H1 (cell line): ENCODE measurements around the gene HNRNPAB. TPM values are rescaled to one million over a fixed set of nuclear protein-coding genes. Genes with fewer than 3 reads are reported as not detected.

Experiments used
- CTCF ChIA-PET: fragments of 300-600 bp; sonication (Branson Sonifier 250); formaldehyde crosslinking; loops from one replicate; lab custom pipeline; 2021; ENCODE audit not compliant: partially characterized antibody; lab: Charles Lee
- POLR2A ChIA-PET: fragments of 300-600 bp; sonication (Branson Sonifier 250); formaldehyde crosslinking; loops from one replicate; lab custom pipeline; 2021; ENCODE audit warnings: inconsistent platforms; ENCODE audit not compliant: partially characterized antibody; lab: Charles Lee
- DNase-seq, 2 experiments: peaks; one replicate each; pipeline versions ENCODE4 v3.0.0 to v3.0.0-alpha.2; 2010 to 2022; ENCODE audit warnings: low spot score in 2 of 2, low read depth in 1 of 2, mixed read lengths in 1 of 2
- FAIRE-seq: peaks from 2 replicates; lab custom pipeline; 2011; peaks lifted over from hg19 to GRCh38; lab: Jason Lieb, UNC
- H2AFZ ChIP-seq: 2 replicates; pipeline ENCODE4 v1.8.1; 2012; ENCODE audit warnings: low read length, inconsistent platforms
- H2AK5ac ChIP-seq: 2 replicates; pipeline ENCODE4 v1.6.1; 2013; ENCODE audit warnings: low read depth, low read length
- H2BK120ac ChIP-seq: replicated peaks from 2 replicates; pipeline ENCODE3; 2013; ENCODE audit warnings: low read depth, low read length, inconsistent platforms
- H2BK12ac ChIP-seq: 2 replicates; pipeline ENCODE4 v1.6.1; 2013; ENCODE audit warnings: low read depth, low read length
- H2BK15ac ChIP-seq: 2 replicates; pipeline ENCODE4 v1.6.1; 2013; ENCODE audit warnings: low read length
- H2BK20ac ChIP-seq: 2 replicates; pipeline ENCODE4 v1.6.1; 2013; ENCODE audit warnings: low read length
- H2BK5ac ChIP-seq: 2 replicates; pipeline ENCODE4 v1.6.1; 2013; ENCODE audit warnings: low read depth, low read length
- H3K14ac ChIP-seq: 2 replicates; pipeline ENCODE4 v1.6.1; 2013; ENCODE audit warnings: inconsistent platforms; ENCODE audit not compliant: insufficient read length
- H3K18ac ChIP-seq: 2 replicates; pipeline ENCODE4 v1.6.1; 2013; ENCODE audit warnings: low read length; ENCODE audit errors: extremely low read depth
- H3K23ac ChIP-seq: 2 replicates; pipeline ENCODE4 v1.6.1; 2013; ENCODE audit warnings: inconsistent platforms; ENCODE audit not compliant: insufficient read length
- H3K23me2 ChIP-seq: 2 replicates; pipeline ENCODE4 v1.6.1; 2013; ENCODE audit warnings: low read depth, low read length
- H3K27ac ChIP-seq: 2 replicates; pipeline ENCODE4 v1.6.1; 2011; ENCODE audit warnings: low read depth, low read length, inconsistent platforms
- H3K27me3 ChIP-seq, 4 experiments: replicated peaks in 1 of 4; 1 replicate in 1 of 4; 2 replicates in 3 of 4; pipeline versions ENCODE4 v1.6.1 to v1.8.1; 2011 to 2013; ENCODE audit warnings: low read length in 3 of 4, mild to moderate bottlenecking in 3 of 4, inconsistent platforms in 2 of 4, mixed read lengths in 2 of 4, moderate library complexity in 1 of 4; ENCODE audit not compliant: control insufficient read depth in 3 of 4, insufficient read depth in 3 of 4; ENCODE audit errors: extremely low read depth in 1 of 4
- H3K36me3 ChIP-seq, 4 experiments: 2 replicates each; pipeline versions ENCODE4 v1.6.1 to v1.8.1; 2011 to 2013; ENCODE audit warnings: mild to moderate bottlenecking in 4 of 4, low read length in 3 of 4, moderate library complexity in 2 of 4, control low read depth in 1 of 4, inconsistent platforms in 1 of 4; ENCODE audit not compliant: insufficient read depth in 4 of 4, control insufficient read depth in 2 of 4
- H3K4ac ChIP-seq: replicated peaks from 2 replicates; pipeline ENCODE3; 2013; ENCODE audit warnings: low read length, low read depth, mixed read lengths, inconsistent platforms; ENCODE audit not compliant: insufficient read length
- H3K4me1 ChIP-seq, 4 experiments: replicated peaks in 1 of 4; 1 replicate in 1 of 4; 2 replicates in 3 of 4; pipeline versions ENCODE4 v1.6.1 to v1.8.1; 2011 to 2013; ENCODE audit warnings: low read length in 3 of 4, inconsistent platforms in 2 of 4, mixed read lengths in 1 of 4; ENCODE audit not compliant: insufficient read depth in 4 of 4, control insufficient read depth in 3 of 4
- H3K4me2 ChIP-seq, 2 experiments: 2 replicates each; pipeline versions ENCODE4 v1.6.1 to v1.8.1; 2011 to 2013; ENCODE audit warnings: low read depth in 2 of 2, low read length in 2 of 2, control low read depth in 1 of 2, inconsistent platforms in 1 of 2, mild to moderate bottlenecking in 1 of 2; ENCODE audit not compliant: insufficient read depth in 1 of 2
- H3K4me3 ChIP-seq, 4 experiments: fragments of 200-600, 300-600 bp in 1 of 4; sonication (generic), shearing (Covaris generic), sonication (Bioruptor Twin) in 1 of 4; 2 replicates each; pipeline versions ENCODE4 v1.5.1 to v1.8.1; 2011 to 2016; ENCODE audit warnings: low read length in 4 of 4, low read depth in 3 of 4, control low read depth in 2 of 4, inconsistent platforms in 2 of 4, mild to moderate bottlenecking in 2 of 4, mixed read lengths in 1 of 4, moderate library complexity in 1 of 4; ENCODE audit not compliant: insufficient read depth in 2 of 4; ENCODE audit errors: extremely low read depth in 1 of 4
- H3K56ac ChIP-seq: replicated peaks from 2 replicates; pipeline ENCODE3; 2013; ENCODE audit warnings: low read depth, mild to moderate bottlenecking, mixed read lengths, low read length, inconsistent platforms; ENCODE audit not compliant: insufficient read length
- H3K79me1 ChIP-seq: 2 replicates; pipeline ENCODE4 v1.6.1; 2013; ENCODE audit warnings: low read depth, low read length, control low read depth
- H3K79me2 ChIP-seq, 2 experiments: 2 replicates each; pipeline versions ENCODE4 v1.6.1 to v1.8.1; 2012 to 2013; ENCODE audit warnings: low read length in 2 of 2, mild to moderate bottlenecking in 2 of 2, inconsistent platforms in 1 of 2; ENCODE audit not compliant: insufficient read depth in 2 of 2, control insufficient read depth in 1 of 2
- H3K9ac ChIP-seq, 4 experiments: replicated peaks in 1 of 4; 1 replicate in 1 of 4; 2 replicates in 3 of 4; pipeline versions ENCODE4 v1.6.1 to v1.8.1; 2011 to 2013; ENCODE audit warnings: low read depth in 3 of 4, low read length in 3 of 4, control low read depth in 2 of 4, mild to moderate bottlenecking in 2 of 4, moderate library complexity in 2 of 4, inconsistent platforms in 1 of 4; ENCODE audit errors: extremely low read depth in 1 of 4
- H3K9me3 ChIP-seq, 2 experiments: 2 replicates each; pipeline versions ENCODE4 v1.6.1 to v1.8.1; 2012 to 2013; ENCODE audit warnings: mild to moderate bottlenecking in 2 of 2, moderate library complexity in 2 of 2, control low read depth in 1 of 2, inconsistent platforms in 1 of 2, low read depth in 1 of 2, low read length in 1 of 2, mixed read lengths in 1 of 2; ENCODE audit not compliant: insufficient read depth in 2 of 2
- H4K20me1 ChIP-seq, 2 experiments: replicated peaks in 1 of 2; 2 replicates each; pipeline versions ENCODE3 to v1.8.1; 2011 to 2013; ENCODE audit warnings: inconsistent platforms in 2 of 2, low read length in 2 of 2, mild to moderate bottlenecking in 1 of 2; ENCODE audit not compliant: insufficient read depth in 2 of 2, control insufficient read depth in 1 of 2
- H4K5ac ChIP-seq: 2 replicates; pipeline ENCODE4 v1.6.1; 2013; ENCODE audit warnings: low read length, low read depth, mixed read lengths, inconsistent platforms; ENCODE audit not compliant: insufficient read length
- H4K8ac ChIP-seq: 2 replicates; pipeline ENCODE4 v1.8.0; 2013; ENCODE audit warnings: mild to moderate bottlenecking, moderate library complexity, low read length, inconsistent platforms; ENCODE audit not compliant: insufficient read depth; ENCODE audit errors: extremely low read depth
- H4K91ac ChIP-seq: replicated peaks from 2 replicates; pipeline ENCODE3; 2013; ENCODE audit warnings: low read length, mixed read lengths, inconsistent platforms; ENCODE audit not compliant: insufficient read length
- BRCA1 ChIP-seq: IDR thresholded peaks from 2 replicates; pipeline ENCODE4 v1.6.1; 2012; ENCODE audit warnings: low read depth, low read length, improper control_type of control experiment
- CEBPB ChIP-seq: IDR thresholded peaks from 2 replicates; pipeline ENCODE4 v1.6.1; 2012; ENCODE audit warnings: low read depth, low read length
- RFX5 ChIP-seq: IDR thresholded peaks from 2 replicates; pipeline ENCODE4 v1.6.1; 2011; ENCODE audit warnings: low read depth, low read length, improper control_type of control experiment, borderline replicate concordance
- TAF1 ChIP-seq: IDR thresholded peaks from 2 replicates; pipeline ENCODE4 v1.6.1; 2011; ENCODE audit warnings: mild to moderate bottlenecking, low read depth, low read length
- TCF12 ChIP-seq: IDR thresholded peaks from 2 replicates; pipeline ENCODE4 v1.6.1; 2011; ENCODE audit warnings: low read depth, mild to moderate bottlenecking, low read length
- TEAD4 ChIP-seq: IDR thresholded peaks from 2 replicates; pipeline ENCODE4 v1.6.1; 2012; ENCODE audit warnings: low read depth, low read length, inconsistent platforms, mixed read lengths
- WGBS, 2 experiments: shearing (Covaris generic) in 1 of 2; methylation state at CpG; one replicate each; pipeline versions ENCODE4 v1.1.6 to v1.1.7; 2013 to 2015; ENCODE audit warnings: low lambda C conversion rate in 2 of 2, mixed read lengths in 2 of 2, inconsistent platforms in 1 of 2, low coverage in 1 of 2, missing lambda C conversion rate in 1 of 2; ENCODE audit not compliant: insufficient replicate concordance in 2 of 2, insufficient coverage in 1 of 2, insufficient read length in 1 of 2; ENCODE audit errors: extremely low coverage in 1 of 2, missing lambda C conversion rate in 1 of 2; 5-methylcytosine and 5-hydroxymethylcytosine counted together
- polyA plus RNA-seq, 7 experiments: library from polyadenylated mRNA; depleted of rRNA in 3 of 7; stranded (reverse) in 5 of 7; unstranded in 2 of 7; fragments of >200 nt in 5 of 7; fragments of 200-250 nt in 2 of 7; gene quantifications; 1 replicate in 5 of 7; 2 replicates in 1 of 7; 4 replicates in 1 of 7; pipeline versions ENCODE4 v1.2.1 to v1.2.3, GENCODE V29; 2011 to 2013; ENCODE audit warnings: missing spikeins in 2 of 7, mixed read lengths in 2 of 7
- total RNA-seq: library from RNA; stranded (reverse); fragmentation: NEBNext Ultra II Directional; extraction: Animal tissue kit (Norgen Biotek cat#: 25700); gene quantifications from 2 replicates; pipeline ENCODE4 v1.2.1, GENCODE V29; 2021

HNRNPAB gene
- total and polyA plus RNA-seq, 2 of the 8 experiments (the other 6 are each of a cell fraction or from before 2014, with no cell fraction given) = 373 to 563 TPM

DNA sequence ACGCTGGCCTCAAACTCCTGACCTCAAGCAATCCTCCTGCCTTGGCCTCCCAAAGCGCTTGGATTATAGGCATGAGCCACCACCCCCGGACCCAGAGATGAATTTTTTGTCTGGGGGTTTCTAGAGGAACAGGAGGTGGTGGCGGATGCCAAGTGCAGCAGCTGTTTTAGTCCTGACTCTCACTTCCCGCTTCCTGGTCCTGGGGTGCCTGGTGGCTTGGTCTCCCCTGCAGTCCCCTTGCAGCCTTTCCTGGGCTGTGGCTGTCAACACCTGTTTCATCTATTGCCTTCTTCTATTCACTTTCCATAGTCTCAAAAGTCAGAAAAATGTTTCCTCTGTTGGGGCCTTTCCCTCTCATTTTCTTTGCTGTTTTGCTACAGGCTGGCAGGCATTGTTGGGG lies 44.2 kb upstream of the HNRNPAB start:
- Histone ChIP-seq H4K91ac (no peak overlapping the region), H3K9ac (no peak overlapping the region), H2BK5ac (no peak overlapping the region), H2BK120ac (no peak overlapping the region), H3K23me2 (no peaks in the 10 kb centered on the region; the same call in 1 of the 2 replicates), H2BK12ac (no peak overlapping the region), H3K4ac (no peak overlapping the region), H3K9me3 (no peaks in the 10 kb centered on the region), H4K5ac (no peak overlapping the region), H4K8ac (no peak overlapping the region), H2AK5ac (no peak overlapping the region), H3K4me2 (no peak overlapping the region), H4K20me1 (no peaks in the 10 kb centered on the region), H3K4me3 (no peak overlapping the region), H2BK20ac (no peak overlapping the region), H3K27ac (no peak overlapping the region), H3K27me3 (peaks cover 0 to 4% (median 2%) of the 10 kb centered on the region in 4 experiments; a peak in 1 of 7 replicates), H3K18ac (no peak overlapping the region), H3K14ac (no peak overlapping the region), H3K79me2 (no peaks in the 10 kb centered on the region), H3K23ac (no peak overlapping the region), H3K79me1 (no peaks in the 10 kb centered on the region), H3K4me1 (peaks cover 0 to 6% (median 3%) of the 10 kb centered on the region in 4 experiments; a peak in 3 of 7 replicates), H2BK15ac (no peak overlapping the region), H3K36me3 (no peaks in the 10 kb centered on the region), H3K56ac (no peak overlapping the region), H2AFZ (no peak overlapping the region)
- CTCF ChIA-PET = interaction anchor here (0.8 to 24.6 kb wide), 3 partner anchors 11 to 82 kb away, joined by 3 to 515 read pairs (median 4); no protein-coding TSS in a partner anchor
- FAIRE-seq (no peak), DNase-seq (no peak)
- 89% methylated on average over 5 of the region's 5 CpGs; no CpG with 5 or more reads in 1 of the 2 experiments for WGBS, 2 experiments
- TF ChIP-seq BRCA1 = no peak
- TF ChIP-seq RFX5 = no peak
- no peak for TF ChIP-seq TEAD4
- no peak for TF ChIP-seq TCF12
- TF ChIP-seq TAF1 = no peak
- TF ChIP-seq CEBPB = no peak
- POLR2A ChIA-PET = interaction anchor here (0.6 to 2.9 kb wide), 5 partner anchors 11 to 85 kb away, joined by 3 to 11 read pairs (median 4); no protein-coding TSS in a partner anchor
